Measurements from ENCODE around the gene ERICH6B.
A peak's percentile ranks its signal among the peaks of the same experiment; 100 is the strongest.

The ERICH6B gene

DNA sequence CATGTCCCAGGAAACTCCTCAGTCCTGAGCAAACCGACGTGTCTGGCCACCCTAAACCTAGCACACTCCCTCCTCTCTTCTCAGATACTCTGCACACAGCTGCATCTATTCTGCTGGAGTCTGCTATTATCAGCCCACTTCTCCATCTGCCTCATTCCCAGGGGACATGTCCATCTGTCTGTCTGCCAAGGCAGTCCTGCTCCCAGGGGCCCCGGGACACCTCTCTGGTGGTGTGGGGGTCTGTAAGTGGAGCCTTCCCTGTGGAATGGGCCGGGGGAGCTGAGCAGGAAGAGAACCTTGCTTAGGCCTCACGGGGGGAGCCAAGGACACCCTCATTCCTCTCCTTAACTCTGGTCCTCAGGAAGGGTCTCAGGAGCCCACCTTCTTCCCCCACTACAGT is 72.7 kb downstream of the ERICH6B start:
- Mint-ChIP-seq H3K27me3 (no peaks in the 10 kb centered on the region), H3K4me1 (ENCODE audit: low read depth) (peaks cover 10% of the 10 kb centered on the region), H3K9me3 (no peaks in the 10 kb centered on the region), H3K27ac (no peak overlapping the region), H3K36me3 (ENCODE audit: low read depth) (no peaks in the 10 kb centered on the region), H3K4me3 (no peak overlapping the region)
- intact Hi-C loops (cut with micrococcal nuclease): no loop called here

DNA sequence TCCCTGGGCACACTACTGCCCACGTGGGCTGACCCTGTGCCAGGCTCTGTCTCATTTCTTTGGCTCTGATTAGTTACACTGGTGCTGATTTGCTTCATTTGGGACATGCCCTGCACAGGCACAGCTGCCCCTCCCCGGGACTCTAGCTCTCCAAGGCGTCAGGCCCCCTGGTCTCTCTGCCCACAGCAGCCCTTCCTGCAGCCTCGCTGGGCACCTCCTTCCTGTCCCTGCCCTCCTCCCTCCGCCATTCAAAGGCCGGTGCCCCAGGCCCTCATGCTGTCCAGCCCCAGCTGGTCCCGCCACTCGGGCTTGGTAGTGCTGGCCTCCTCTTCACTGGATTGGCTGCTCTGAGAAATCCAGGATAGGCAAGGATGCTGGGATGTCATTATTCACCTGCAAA is 73.1 kb downstream of the ERICH6B start:
- no peak overlapping the region for H3K4me3 Mint-ChIP-seq
- no peak overlapping the region for H3K27ac Mint-ChIP-seq
- intact Hi-C loops (cut with micrococcal nuclease): no loop called here
- H3K27me3 Mint-ChIP-seq: no peaks in the 10 kb centered on the region
- no peaks in the 10 kb centered on the region for H3K36me3 Mint-ChIP-seq (ENCODE audit: low read depth)
- H3K9me3 Mint-ChIP-seq: no peaks in the 10 kb centered on the region
- H3K4me1 Mint-ChIP-seq (ENCODE audit: low read depth): peaks cover 10% of the 10 kb centered on the region

DNA sequence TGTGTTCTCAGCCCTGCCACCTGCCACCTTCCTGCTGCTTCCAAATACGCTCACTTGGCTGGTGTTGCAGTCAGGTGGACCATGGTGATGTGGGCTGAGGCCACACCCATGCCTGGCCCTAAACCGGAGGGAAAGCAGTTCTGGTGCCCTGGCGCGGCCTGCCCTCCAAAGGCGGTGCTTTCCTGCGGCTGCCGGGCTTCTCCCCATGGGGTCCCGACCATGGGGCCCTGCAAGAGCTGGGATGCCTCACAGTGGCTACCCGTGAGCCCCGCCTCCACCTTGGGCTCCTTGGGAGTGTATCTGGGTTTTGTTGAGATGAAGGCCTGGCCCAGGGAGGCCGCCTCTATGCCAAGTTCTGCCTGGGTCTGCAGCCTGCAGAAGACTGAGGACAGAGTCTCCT is 73.7 kb downstream of the ERICH6B start:
- Mint-ChIP-seq H3K36me3 (ENCODE audit: low read depth) (peaks cover 5% of the 10 kb centered on the region), H3K27ac (no peak overlapping the region), H3K4me3 (no peak overlapping the region), H3K4me1 (ENCODE audit: low read depth) (peaks cover 10% of the 10 kb centered on the region), H3K9me3 (no peaks in the 10 kb centered on the region), H3K27me3 (no peaks in the 10 kb centered on the region)
- intact Hi-C loops (cut with micrococcal nuclease): no loop called here

DNA sequence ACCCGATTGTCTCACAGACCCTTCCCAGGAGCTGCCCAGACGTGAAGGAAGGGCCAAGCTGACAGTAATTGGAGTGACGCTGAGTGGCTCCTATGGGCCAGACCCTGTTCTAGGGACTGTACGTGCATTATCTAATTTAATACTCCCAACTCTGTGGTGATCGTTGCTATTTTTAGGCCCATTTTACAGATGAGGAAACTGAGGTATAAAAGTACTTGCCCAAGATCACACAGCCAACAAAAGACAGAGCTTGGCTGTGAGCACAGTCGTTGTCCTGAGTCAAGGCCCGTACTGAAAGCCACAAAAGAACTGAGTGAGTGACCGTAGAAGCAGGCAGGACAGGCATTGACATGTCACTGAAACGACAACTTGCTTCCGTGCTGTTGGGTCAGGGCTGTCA is 74.7 kb downstream of the ERICH6B start:
- intact Hi-C loops (cut with micrococcal nuclease): no loop called here
- Mint-ChIP-seq H3K36me3 (ENCODE audit: low read depth) (peaks cover 8% of the 10 kb centered on the region), H3K9me3 (no peaks in the 10 kb centered on the region), H3K27ac (no peak overlapping the region), H3K4me1 (ENCODE audit: low read depth) (peaks cover 2% of the 10 kb centered on the region), H3K4me3 (no peak overlapping the region), H3K27me3 (no peaks in the 10 kb centered on the region)

DNA sequence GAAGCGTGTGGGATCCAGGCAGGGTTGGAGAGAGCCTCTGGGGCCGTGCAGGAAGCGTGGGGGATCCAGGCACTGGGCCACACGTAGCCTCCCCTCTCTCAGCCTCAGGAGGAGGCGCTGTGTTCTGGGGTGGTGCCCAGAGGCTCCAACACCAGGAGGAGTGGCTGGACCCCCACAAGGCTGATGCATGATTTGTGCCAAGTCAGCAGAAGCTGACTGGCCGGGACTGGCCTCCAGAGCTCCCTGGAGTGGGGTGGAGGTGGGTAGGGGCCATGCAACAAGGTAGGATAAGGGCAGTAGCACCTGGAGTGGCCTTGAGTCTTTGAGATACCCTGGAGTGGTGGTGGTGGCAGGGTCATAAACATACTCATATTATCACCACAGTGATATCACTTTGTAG is 75.3 kb downstream of the ERICH6B start:
- Mint-ChIP-seq H3K27me3 (no peaks in the 10 kb centered on the region), H3K4me1 (ENCODE audit: low read depth) (no peaks in the 10 kb centered on the region), H3K36me3 (ENCODE audit: low read depth) (peaks cover 15% of the 10 kb centered on the region), H3K9me3 (no peaks in the 10 kb centered on the region), H3K4me3 (no peak overlapping the region), H3K27ac (no peak overlapping the region)
- intact Hi-C loops (cut with micrococcal nuclease): no loop called here

DNA sequence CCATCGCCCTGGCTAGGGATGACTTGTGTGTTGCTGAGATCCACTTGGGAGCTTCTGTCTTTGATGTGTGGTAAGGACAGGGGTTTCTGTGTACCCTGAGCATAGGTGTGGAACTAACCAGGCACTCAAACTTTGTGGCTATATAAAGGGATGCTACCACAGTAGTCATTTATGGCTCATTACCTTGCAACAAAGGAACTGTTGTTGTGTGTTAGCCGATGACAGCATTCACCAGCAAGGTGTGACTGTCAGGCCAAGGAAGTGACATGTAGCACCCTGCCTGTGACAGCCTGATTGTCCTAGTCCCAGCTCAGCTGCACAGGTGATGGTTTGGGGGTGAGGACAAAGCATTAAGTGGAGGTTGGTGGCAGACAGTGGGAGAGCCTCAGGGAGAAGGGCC is 77.2 kb downstream of the ERICH6B start:
- no peak overlapping the region for H3K4me3 Mint-ChIP-seq
- peaks cover 33% of the 10 kb centered on the region for H3K36me3 Mint-ChIP-seq (ENCODE audit: low read depth)
- intact Hi-C loops (cut with micrococcal nuclease): no loop called here
- H3K27ac Mint-ChIP-seq: no peak overlapping the region
- no peaks in the 10 kb centered on the region for H3K27me3 Mint-ChIP-seq
- H3K9me3 Mint-ChIP-seq: no peaks in the 10 kb centered on the region
- no peaks in the 10 kb centered on the region for H3K4me1 Mint-ChIP-seq (ENCODE audit: low read depth)

DNA sequence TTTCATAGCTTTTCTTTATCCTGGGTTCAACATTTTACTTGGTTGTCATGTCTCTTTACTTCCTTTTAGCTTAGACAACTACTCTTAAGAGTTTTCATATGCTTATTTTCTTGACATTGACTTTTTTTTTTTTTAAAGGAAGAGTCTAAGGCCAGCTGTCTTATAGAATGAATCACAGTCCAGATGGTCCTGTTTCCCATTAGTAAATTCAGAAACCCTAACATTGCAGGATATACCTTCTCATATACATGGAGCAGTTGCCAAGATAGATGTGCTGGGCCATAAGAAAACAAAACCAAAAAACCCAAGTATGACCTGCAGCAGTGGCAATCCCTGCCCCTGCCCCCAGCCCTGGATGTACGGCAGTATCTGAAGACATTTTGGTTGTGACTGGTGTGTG is 78.0 kb downstream of the ERICH6B start:
- intact Hi-C loops (cut with micrococcal nuclease): no loop called here
- H3K4me1 Mint-ChIP-seq (ENCODE audit: low read depth): no peaks in the 10 kb centered on the region
- peaks cover 42% of the 10 kb centered on the region for H3K36me3 Mint-ChIP-seq (ENCODE audit: low read depth)
- no peaks in the 10 kb centered on the region for H3K9me3 Mint-ChIP-seq
- no peak overlapping the region for H3K27ac Mint-ChIP-seq
- H3K4me3 Mint-ChIP-seq: no peak overlapping the region
- H3K27me3 Mint-ChIP-seq: no peaks in the 10 kb centered on the region

DNA sequence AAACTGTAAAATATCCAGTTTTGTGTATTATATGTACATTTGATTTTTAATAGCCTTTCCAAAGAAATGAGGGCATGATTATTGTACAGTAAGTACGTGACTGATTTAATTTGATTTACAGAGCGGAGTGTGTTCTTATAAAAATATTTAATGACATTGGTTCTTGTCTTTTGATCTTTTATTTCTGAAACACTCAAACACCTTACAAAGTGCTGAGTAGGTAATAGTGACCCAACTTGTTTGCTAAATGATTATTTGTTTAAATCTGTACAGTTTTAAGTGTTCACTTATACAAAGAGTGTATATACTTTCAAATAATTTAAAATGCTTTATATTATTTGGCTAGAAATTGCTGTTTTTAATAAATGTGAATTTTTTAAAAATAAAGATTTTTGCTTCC is 79.3 kb downstream of the ERICH6B start:
- Mint-ChIP-seq H3K9me3 (no peaks in the 10 kb centered on the region), H3K36me3 (ENCODE audit: low read depth) (peaks cover 52% of the 10 kb centered on the region), H3K4me1 (ENCODE audit: low read depth) (no peaks in the 10 kb centered on the region), H3K27ac (no peak overlapping the region), H3K4me3 (no peak overlapping the region), H3K27me3 (no peaks in the 10 kb centered on the region)
- intact Hi-C loops (cut with micrococcal nuclease): no loop called here

DNA sequence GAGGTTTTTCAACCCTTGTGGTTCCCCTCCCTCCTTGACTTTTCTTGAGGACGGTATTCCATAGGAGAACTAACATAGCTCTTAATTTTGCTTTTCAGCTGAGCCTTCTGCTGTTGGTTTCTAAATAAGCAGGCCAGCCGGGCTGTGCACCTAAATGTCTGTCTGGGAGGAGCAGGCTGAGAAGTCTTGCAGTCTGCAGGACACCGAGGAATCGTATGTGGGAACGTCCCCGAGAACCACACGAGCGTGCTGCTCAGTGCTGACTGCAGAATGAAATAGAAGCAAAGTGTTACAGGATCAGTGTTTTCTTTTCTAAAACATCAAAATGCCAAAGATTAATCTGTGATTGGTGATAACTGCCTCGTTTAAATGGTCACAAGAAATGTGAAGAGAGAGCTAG is 80.9 kb downstream of the ERICH6B start:
- no peaks in the 10 kb centered on the region for H3K27me3 Mint-ChIP-seq
- H3K9me3 Mint-ChIP-seq: no peaks in the 10 kb centered on the region
- intact Hi-C loops (cut with micrococcal nuclease): no loop called here
- H3K4me1 Mint-ChIP-seq (ENCODE audit: low read depth): no peaks in the 10 kb centered on the region
- no peak overlapping the region for H3K27ac Mint-ChIP-seq
- H3K36me3 Mint-ChIP-seq (ENCODE audit: low read depth): peaks cover 68% of the 10 kb centered on the region
- H3K4me3 Mint-ChIP-seq: no peak overlapping the region

DNA sequence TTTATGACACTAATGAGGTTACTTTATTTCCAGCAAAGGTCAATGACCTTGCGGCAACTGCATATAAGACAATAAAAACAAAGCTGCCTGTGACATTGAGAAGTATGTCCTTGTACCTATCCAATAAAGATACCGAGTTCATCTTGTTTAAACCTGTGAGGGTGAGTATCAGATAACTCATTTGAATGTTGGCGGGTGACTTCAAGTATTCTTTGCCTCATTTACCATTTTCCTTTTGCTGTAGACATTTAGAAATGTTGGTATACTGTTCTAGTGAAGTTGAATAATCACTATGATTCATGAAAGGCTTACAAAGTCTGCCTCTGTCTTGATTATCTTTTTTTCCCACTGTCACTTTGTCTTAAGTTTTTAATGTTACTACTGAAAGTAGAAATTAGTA is 85.8 kb downstream of the ERICH6B start:
- H3K27ac Mint-ChIP-seq: no peak overlapping the region
- no peaks in the 10 kb centered on the region for H3K27me3 Mint-ChIP-seq
- H3K9me3 Mint-ChIP-seq: no peaks in the 10 kb centered on the region
- H3K4me3 Mint-ChIP-seq: no peak overlapping the region
- no peaks in the 10 kb centered on the region for H3K4me1 Mint-ChIP-seq (ENCODE audit: low read depth)
- intact Hi-C loops (cut with micrococcal nuclease): no loop called here
- H3K36me3 Mint-ChIP-seq (ENCODE audit: low read depth): peaks cover 94% of the 10 kb centered on the region

DNA sequence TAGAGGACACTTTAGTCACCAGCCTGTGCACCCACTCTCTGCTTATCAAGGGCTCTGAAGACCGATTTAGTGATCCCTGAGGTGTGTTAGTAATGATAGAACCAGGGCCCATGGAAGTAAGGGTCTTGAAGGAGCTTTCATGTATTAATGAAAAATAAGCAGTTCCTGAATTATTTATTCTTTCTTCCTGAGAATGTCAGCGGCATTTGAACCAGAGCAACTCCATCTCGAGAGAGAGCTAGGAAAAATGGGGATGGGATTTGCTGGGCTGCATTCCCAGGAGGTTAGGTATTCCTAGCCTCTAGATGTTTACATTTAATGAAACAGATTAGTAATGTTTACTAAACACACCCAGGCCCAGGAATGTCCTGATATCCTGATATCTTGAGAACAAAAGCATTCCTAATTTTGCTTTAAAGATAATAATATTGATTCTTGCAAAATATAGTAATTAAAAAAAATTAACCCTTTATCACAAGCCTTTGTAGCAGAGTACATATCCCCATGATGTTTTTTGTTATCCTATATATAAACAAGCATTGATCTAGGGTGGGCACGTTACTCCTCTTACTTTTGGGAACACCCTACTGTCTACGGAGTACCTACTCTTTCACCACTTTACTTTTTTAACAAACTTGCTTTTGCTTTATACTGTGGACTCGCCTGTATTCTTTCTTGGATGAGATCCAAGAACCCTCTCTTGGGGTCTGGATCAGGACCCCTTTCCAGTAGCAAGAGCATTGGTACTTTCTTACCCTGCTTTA is 87.7 kb downstream of the ERICH6B start:
- H3K9me3 Mint-ChIP-seq: no peaks in the 10 kb centered on the region
- no peaks in the 10 kb centered on the region for H3K4me1 Mint-ChIP-seq (ENCODE audit: low read depth)

DNA sequence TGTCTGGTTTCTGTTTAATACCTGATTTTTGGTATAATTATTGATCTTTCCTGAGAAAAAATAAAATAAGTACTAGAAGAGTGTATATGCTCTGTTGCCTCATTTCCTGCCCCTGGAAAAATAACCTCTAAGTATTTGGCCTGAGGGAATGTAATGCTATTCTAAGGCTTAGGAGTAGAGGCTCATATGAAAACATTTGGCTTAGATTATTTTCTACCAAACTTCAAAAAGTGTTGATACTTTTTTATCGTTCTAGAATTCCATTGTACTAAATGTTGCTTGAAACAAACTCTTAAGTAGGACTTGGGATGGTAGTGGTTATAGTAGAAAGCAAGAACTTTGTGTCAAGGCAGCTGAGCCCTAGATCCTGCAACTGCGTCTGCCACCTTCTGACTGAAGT is 93.0 kb downstream of the ERICH6B start:
- Mint-ChIP-seq H3K27ac (no peak overlapping the region), H3K4me3 (no peak overlapping the region), H3K27me3 (no peaks in the 10 kb centered on the region), H3K4me1 (ENCODE audit: low read depth) (peaks cover 29% of the 10 kb centered on the region), H3K9me3 (no peaks in the 10 kb centered on the region), H3K36me3 (ENCODE audit: low read depth) (peaks cover 78% of the 10 kb centered on the region)
- intact Hi-C loops (cut with micrococcal nuclease): no loop called here

More for the DNA sequence above, 87.7 kb downstream of the ERICH6B start:
- Mint-ChIP-seq H3K27me3 (no peaks in the 10 kb centered on the region), H3K27ac (no peak overlapping the region), H3K36me3 (ENCODE audit: low read depth) (peaks cover 92% of the 10 kb centered on the region), H3K4me3 (no peak overlapping the region)
- intact Hi-C loops (cut with micrococcal nuclease): no loop called here

DNA sequence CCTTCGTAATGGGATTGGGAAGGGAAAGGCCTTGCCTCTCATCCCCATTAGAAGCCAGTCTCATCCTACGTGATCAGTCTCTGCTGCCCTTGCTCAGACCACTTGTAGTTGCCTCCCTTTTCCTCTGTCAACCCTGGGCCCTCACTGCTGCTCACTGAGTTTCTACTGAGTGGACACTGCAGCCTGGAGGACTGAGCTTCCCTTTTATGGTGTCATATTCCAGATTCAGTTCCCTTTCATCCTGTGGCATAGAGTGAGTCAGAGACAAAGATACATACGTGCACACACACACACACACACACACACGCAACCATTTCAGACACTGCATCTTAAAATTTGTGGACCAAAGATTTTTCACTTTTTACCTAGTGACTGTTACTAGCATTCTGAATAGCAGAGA is 94.2 kb downstream of the ERICH6B start:
- Mint-ChIP-seq H3K36me3 (ENCODE audit: low read depth) (peaks cover 76% of the 10 kb centered on the region), H3K27ac (peak overlapping the region; percentile 77), H3K4me3 (no peak overlapping the region), H3K27me3 (no peaks in the 10 kb centered on the region), H3K4me1 (ENCODE audit: low read depth) (peaks cover 29% of the 10 kb centered on the region), H3K9me3 (no peaks in the 10 kb centered on the region)
- intact Hi-C loops (cut with micrococcal nuclease): no loop called here

DNA sequence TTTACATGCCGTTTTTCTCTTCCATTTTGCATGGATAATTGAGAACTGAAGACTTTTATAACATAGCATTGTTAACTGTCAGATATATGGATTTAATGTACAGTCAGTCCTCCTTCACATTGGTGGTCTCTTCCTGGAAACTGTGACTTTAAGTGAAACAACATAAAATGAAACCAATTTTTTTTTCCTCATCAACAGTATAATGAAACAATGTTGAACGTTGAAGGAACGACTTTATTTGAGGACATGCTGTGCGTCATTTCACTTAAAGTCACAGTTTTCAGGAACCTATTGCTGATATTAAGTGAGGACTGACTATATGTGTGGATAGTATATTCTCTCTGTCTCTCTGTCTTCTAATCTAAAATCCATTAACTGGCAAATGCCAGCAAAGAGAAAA is 96.0 kb downstream of the ERICH6B start:
- no peak overlapping the region for H3K4me3 Mint-ChIP-seq
- peak overlapping the region; percentile 76 for H3K27ac Mint-ChIP-seq
- peaks cover 29% of the 10 kb centered on the region for H3K4me1 Mint-ChIP-seq (ENCODE audit: low read depth)
- intact Hi-C loops (cut with micrococcal nuclease): no loop called here
- H3K36me3 Mint-ChIP-seq (ENCODE audit: low read depth): peaks cover 77% of the 10 kb centered on the region
- no peaks in the 10 kb centered on the region for H3K27me3 Mint-ChIP-seq
- no peaks in the 10 kb centered on the region for H3K9me3 Mint-ChIP-seq

DNA sequence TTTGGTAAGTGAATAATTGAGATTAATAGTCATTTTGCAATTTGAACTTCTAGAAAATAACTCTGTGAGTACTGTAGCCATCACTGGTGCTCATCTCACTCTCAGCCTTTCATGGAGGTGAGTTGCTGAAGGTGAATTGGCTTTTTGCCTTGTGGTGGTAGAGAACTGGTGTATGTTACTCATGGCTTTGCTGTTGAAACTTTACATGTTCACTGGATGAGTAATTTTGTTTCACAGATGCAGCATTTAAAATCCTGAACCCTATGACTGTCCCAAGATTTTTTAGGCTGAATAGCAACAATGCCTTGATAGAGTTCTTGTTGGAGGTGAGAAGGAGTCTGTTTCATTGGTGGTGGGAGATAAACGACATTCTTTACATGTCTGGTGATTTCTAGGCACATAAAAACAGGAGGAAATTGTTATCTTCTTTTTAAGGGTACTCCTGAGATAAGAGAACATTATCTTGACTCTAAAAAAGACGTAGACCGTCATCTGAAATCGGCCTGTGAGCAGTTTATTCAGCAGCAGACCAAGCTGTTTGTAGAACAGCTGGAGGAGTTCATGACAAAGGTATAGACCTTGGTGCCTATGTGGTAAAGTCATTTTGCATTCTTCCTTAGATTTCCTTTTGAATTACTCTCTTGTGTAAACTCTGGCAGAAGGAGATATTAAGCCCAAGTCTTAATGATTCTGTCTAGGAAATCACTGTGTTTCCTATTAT is 96.9 kb downstream of the ERICH6B start:
- no peak overlapping the region for H3K4me3 Mint-ChIP-seq

More for the DNA sequence above, 96.9 kb downstream of the ERICH6B start:
- H3K9me3 Mint-ChIP-seq: no peaks in the 10 kb centered on the region
- intact Hi-C loops (cut with micrococcal nuclease): no loop called here
- no peaks in the 10 kb centered on the region for H3K27me3 Mint-ChIP-seq
- peaks cover 79% of the 10 kb centered on the region for H3K36me3 Mint-ChIP-seq (ENCODE audit: low read depth)
- H3K27ac Mint-ChIP-seq: peak overlapping the region; percentile 76
- H3K4me1 Mint-ChIP-seq (ENCODE audit: low read depth): peaks cover 29% of the 10 kb centered on the region

Data from dendritic cell treated with granulocyte-macrophage colony-stimulating factor and Interleukin-4, amounts not matched to agents 40 ng/mL and 50 ng/mL, for 4 days (primary cell).